ENCODE results near the gene CEP70.
"Not testable (repeated sequence)": the region's sequence is repeated elsewhere in the genome, so short reads cannot be mapped to it uniquely, and the experiment has no call there.

The CEP70 gene

DNA sequence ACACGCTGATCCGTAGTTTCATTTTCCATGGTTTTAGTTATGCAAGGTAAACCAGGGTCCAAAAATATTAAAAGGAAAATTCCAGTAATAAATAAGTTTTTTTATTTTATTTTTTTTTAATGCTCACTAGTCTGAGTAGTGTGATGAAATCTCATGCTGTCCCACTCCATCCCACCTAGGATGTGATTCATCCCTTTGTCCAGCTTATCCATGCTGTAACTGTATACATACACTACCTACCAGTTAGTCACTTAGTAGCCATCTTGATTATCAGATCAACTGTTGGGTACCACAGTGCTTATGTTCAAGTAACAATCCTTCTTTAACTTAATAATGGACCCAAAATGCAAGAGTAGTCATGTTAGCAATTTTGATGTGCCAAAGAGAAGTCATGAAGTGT lies 84.5 kb downstream of the CEP70 start:
- Histone ChIP-seq H3K9me3 (no peaks in the 10 kb centered on the region), H3K27ac (no peak overlapping the region), H3K4me3 (ENCODE audit: low read depth in 1 of 2, low read length in 1 of 2) (no peak overlapping the region)

GRCh38 chr3:138507524-138507923 lies 86.5 kb downstream of the CEP70 start:
- H3K9me3 ChIP-seq = no peaks in the 10 kb centered on the region
- TF ChIP-seq CTCF (IDR thresholded peaks at IDR 0.05) = no peak

More for the DNA sequence above, 84.5 kb downstream of the CEP70 start:
- Histone ChIP-seq H3K36me3 (no peaks in the 10 kb centered on the region), H3K4me1 (ENCODE audit: control insufficient read depth in 1 of 2, insufficient read depth in 1 of 2, low read depth in 1 of 2, low read length in 1 of 2) (no peaks in the 10 kb centered on the region), H3K27me3 (no peaks in the 10 kb centered on the region)
- TF ChIP-seq CTCF (IDR thresholded peaks at IDR 0.05) = no peak

GRCh38 chr3:138498991-138499390 lies 95.1 kb downstream of the CEP70 start:
- H3K4me3 ChIP-seq (ENCODE audit: low read depth in 1 of 2, low read length in 1 of 2) = no peak overlapping the region
- H3K4me1 ChIP-seq (ENCODE audit: control insufficient read depth in 1 of 2, insufficient read depth in 1 of 2, low read depth in 1 of 2, low read length in 1 of 2) = no peaks in the 10 kb centered on the region
- no peak overlapping the region for H3K27ac ChIP-seq
- H3K9me3 ChIP-seq = no peaks in the 10 kb centered on the region
- no peak for TF ChIP-seq CTCF (IDR thresholded peaks at IDR 0.05)
- H3K36me3 ChIP-seq = no peaks in the 10 kb centered on the region
- no peaks in the 10 kb centered on the region for H3K27me3 ChIP-seq

More at GRCh38 chr3:138507524-138507923, 86.5 kb downstream of the CEP70 start:
- no peaks in the 10 kb centered on the region for H3K27me3 ChIP-seq
- no peak overlapping the region for H3K27ac ChIP-seq
- H3K4me1 ChIP-seq (ENCODE audit: control insufficient read depth in 1 of 2, insufficient read depth in 1 of 2, low read depth in 1 of 2, low read length in 1 of 2) = no peaks in the 10 kb centered on the region
- H3K36me3 ChIP-seq = no peaks in the 10 kb centered on the region
- no peak overlapping the region for H3K4me3 ChIP-seq (ENCODE audit: low read depth in 1 of 2, low read length in 1 of 2)

- H3K4me1 ChIP-seq (ENCODE audit: control insufficient read depth in 1 of 2, insufficient read depth in 1 of 2, low read depth in 1 of 2, low read length in 1 of 2) = no peaks in the 10 kb centered on the region
- H3K27me3 ChIP-seq = no peaks in the 10 kb centered on the region
- H3K9me3 ChIP-seq = no peaks in the 10 kb centered on the region
- no peak overlapping the region for H3K4me3 ChIP-seq (ENCODE audit: low read depth in 1 of 2, low read length in 1 of 2)
- TF ChIP-seq CTCF (IDR thresholded peaks at IDR 0.05) = no peak
- H3K27ac ChIP-seq = no peak overlapping the region
- H3K36me3 ChIP-seq = no peaks in the 10 kb centered on the region
Observed at GRCh38 chr3:138497851-138498250, 96.2 kb downstream of the CEP70 start.

DNA sequence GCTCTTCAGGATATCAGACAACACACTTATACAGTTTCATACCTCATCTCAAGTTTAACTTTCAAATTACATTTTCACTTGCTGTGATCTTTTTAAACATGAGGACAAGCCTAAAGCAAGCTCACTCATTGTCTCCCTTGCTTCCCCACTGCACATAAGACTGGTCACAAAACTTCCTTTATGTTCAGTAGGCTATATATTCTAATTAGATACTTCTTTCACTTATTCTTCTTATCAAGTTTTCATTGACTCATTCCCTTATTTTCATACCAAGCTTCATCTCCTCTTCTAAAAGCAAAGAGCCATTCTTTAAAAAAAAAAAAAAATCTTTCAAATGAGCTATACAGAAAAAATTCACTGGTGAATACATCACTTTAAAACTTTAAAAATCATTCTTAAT lies 97.0 kb downstream of the CEP70 start:
- Histone ChIP-seq H3K4me1 (ENCODE audit: control insufficient read depth in 1 of 2, insufficient read depth in 1 of 2, low read depth in 1 of 2, low read length in 1 of 2) (no peaks in the 10 kb centered on the region), H3K9me3 (no peaks in the 10 kb centered on the region), H3K27me3 (no peaks in the 10 kb centered on the region), H3K36me3 (no peaks in the 10 kb centered on the region), H3K4me3 (ENCODE audit: low read depth in 1 of 2, low read length in 1 of 2) (no peak overlapping the region), H3K27ac (no peak overlapping the region)
- no peak for TF ChIP-seq CTCF (IDR thresholded peaks at IDR 0.05)

DNA sequence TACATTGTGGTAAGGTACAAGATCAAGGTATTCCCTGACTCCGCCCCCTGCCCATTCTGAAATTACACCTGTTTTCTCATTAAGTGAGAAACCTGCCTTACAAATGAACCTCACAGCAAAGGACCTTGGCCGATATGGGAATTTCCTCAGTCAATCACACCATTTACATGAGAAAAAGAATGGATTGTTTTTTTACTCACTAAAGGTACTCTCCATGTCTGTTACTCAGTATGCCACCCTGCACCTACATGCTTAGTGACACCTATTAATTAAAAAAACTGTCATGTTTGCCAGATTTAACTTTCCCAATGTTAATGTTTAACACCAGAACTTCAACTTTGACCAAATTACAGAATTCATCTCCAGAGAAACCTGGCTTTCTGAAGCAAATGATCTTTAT lies 97.6 kb downstream of the CEP70 start:
- H3K4me3 ChIP-seq (ENCODE audit: low read depth in 1 of 2, low read length in 1 of 2) = no peak overlapping the region
- H3K36me3 ChIP-seq = no peaks in the 10 kb centered on the region
- no peaks in the 10 kb centered on the region for H3K9me3 ChIP-seq
- H3K4me1 ChIP-seq (ENCODE audit: control insufficient read depth in 1 of 2, insufficient read depth in 1 of 2, low read depth in 1 of 2, low read length in 1 of 2) = no peaks in the 10 kb centered on the region
- no peak for TF ChIP-seq CTCF (IDR thresholded peaks at IDR 0.05)
- no peak overlapping the region for H3K27ac ChIP-seq
- no peaks in the 10 kb centered on the region for H3K27me3 ChIP-seq

DNA sequence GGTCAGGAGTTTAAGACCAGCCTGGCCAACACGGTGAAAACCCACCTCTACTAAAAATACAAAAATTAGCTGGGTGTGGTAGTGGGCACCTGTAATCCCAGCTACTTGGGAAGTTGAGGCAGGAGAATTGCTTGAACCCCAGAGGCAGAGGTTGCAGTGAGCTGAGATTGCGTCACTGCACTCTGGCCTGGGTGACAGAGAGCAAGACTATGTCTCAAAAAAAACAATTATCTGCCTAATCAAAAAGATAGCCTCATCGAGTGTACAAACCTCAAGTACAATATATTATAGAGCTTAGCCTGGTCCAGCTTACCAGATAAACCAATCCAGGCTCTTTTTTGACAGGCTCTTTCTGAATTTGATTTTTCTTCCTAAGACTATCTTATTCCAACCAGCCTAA lies 98.4 kb downstream of the CEP70 start:
- not testable (repeated sequence) for H3K4me1 ChIP-seq (ENCODE audit: control insufficient read depth in 1 of 2, insufficient read depth in 1 of 2, low read depth in 1 of 2, low read length in 1 of 2); H3K27me3 ChIP-seq; H3K9me3 ChIP-seq; H3K4me3 ChIP-seq (ENCODE audit: low read depth in 1 of 2, low read length in 1 of 2); H3K27ac ChIP-seq; H3K36me3 ChIP-seq
